GM19351 (cell line): ENCODE measurements around the gene NFIB.

Source experiments
- ATAC-seq: cut with Tn5 transposase; IDR thresholded peaks from one replicate; pipeline ENCODE4 v1.9.1; 2021; ENCODE audit warnings: mild to moderate bottlenecking, moderate library complexity; ENCODE audit not compliant: unreplicated experiment

Gene NFIB

DNA sequence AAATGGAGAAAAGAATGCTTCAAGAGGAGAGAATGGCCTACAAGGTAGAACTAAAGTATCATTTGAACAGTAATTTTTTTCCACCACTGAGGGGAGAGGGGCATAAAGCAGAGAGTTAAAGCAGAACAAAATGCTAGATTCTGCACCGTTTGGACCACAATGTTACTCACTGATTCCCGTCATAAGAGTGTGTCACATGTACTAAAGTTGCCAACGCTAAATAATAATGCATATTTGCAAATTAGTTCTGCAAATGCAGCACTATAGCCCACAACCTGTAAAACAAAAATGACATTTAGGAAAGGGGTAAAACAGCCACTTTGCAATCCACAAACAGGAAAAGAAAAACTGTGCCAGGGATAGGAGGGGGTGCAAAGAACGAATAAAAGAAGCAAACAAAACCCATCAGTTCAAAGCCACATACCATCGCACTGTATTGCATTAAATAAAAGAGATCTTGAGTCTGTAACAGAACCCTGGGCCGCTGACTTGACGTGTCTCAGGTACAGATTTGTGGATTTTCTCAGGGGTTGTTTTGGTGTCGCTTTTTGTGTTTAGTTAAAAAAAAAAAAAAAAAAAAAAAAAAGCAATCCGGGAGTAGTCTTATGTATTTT, 7.7 kb upstream of the NFIB start:
- no peak for ATAC-seq

GRCh38 chr9:14320271-14321181, 6.6 kb upstream of the NFIB start:
- ATAC-seq, result no peak

GRCh38 chr9:14318934-14319580, 5.1 kb upstream of the NFIB start:
- no peak for ATAC-seq

DNA sequence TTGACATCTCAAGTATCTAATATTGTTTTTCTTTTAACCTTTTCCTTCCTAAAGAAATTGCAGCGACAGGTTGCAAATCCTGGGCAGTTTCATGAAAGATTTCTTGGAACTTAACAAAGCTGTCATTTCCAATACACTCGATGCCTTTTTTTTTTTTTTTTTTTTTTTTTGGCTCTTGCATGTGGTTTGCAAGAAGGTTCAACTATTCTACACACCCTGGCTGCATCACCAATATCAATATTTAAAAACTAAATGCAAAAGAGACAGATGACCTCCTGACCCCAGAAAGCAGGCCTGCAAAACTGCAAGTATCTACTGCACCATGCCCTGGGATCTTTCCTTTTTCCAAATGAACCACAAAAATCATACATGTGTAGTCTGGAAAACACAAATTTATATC, 4.4 kb upstream of the NFIB start:
- ATAC-seq, result no peak

DNA sequence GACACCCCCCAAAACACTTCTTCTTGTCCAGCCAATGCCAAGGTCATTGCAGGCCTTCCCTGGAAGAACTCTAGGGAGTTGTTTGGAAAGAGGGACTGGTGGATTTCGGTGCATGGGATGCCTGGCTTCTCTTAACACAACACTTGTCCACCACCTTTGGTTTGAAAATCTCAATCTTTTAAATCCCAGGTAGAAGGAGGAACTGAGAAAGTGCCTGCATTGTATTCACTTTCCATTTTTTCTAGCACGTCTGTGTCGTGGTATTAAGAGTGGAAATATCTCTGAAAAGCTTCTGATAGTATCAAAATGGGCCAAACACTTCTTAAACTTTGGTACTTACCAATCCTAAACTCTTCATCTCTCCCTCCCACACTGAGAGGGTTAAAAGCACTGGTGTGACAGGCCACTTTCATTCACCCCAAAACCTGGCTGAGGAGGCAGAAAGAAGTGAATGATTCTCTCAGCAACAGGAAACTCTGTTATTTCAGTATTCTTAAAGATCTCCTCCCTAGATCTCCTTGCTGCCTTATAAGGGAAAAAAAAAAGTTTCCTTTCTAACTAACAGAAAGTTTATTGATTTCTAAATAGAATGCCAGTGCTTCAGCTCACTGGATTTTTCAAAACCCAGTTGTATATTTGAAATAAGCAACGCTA, 3.9 kb upstream of the NFIB start:
- ATAC-seq, result peak; percentile 26

- no peak for ATAC-seq
Measured at GRCh38 chr9:14316602-14317300, 2.8 kb upstream of the NFIB start.

DNA sequence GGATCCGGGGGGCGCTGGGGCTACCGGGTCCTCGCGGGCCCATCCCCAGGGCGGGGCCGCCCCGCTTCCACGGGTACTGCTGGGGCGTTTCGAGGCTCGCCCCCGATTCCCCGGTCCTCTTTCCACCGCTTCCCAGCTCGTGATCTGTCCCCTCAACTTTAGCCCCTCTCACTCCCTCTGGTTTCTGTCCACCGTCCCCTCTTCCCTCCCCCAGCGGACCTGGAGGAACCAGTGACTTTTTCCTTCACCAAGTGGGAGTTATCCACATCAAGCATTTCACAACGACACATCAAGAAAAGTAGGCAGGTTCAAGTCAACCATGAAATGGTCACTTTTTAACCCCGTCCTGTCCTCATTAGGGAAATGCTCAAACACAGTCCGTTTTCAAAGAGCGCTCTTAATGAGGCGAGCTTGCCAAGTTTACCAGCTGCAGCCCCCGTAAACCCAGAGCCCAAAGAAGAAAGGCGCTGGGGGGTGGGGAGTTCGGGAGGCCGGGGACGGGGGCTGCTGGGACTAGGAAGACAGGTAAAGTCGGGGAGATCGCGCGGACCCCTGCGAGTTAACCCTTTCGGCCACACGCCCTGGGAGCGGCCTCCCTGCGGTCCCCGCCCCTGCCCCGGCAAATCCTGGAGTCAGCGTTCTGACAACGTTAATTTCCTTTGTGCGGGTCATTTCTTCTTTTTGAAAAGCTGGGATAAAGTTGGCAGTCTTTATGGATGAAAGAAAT, 2.1 kb upstream of the NFIB start:
- no peak for ATAC-seq

DNA sequence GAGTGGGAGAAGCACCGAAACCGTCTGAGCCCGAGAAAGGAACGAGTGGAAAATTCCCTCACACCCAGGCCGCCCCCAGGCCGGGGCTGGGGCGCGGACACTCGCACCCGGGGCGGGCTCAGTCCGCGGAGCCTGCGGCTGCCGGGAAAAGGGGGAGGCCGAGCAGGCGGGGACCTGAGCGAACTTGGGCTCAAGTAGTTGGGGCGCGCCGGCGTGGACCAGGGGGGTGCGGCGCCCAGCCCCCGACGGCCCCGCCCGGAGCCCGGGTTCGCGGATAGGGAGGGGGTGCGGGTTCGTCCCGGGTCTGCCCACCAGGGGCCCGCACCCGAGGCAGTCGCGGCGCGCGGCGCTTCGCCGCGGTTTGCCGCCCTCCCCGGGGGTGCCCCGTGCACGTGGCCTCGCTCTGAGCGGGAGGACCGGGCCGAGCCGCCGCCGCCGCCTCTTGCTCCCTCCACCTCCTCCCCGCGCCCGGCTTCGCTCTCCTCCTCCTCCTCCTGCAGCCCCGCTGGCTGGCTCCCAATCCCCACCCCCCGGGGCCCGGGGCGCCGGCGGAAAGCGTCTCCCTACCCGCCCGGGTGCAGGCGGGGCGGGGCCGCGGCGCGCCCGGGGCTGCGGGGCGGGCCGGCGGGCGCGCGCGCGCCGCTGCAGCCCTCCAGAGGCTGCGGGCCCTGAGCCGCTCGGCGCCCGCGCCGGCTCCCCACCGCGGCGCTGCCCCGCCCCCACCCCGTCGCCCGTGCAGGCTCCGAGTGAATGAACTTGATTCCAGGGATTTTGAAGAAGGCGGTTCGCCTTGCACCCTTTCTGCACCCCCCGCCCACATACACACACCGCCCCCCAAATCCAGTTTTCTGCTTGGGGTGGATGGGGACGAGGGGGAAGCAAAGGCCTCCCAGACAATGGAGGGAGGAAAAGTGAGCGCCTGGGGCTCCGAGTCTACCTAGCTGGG, 1.3 kb upstream of the NFIB start:
- no peak for ATAC-seq

GRCh38 chr9:14314424-14314928, 535 bp upstream of the NFIB start:
- ATAC-seq, result no peak

DNA sequence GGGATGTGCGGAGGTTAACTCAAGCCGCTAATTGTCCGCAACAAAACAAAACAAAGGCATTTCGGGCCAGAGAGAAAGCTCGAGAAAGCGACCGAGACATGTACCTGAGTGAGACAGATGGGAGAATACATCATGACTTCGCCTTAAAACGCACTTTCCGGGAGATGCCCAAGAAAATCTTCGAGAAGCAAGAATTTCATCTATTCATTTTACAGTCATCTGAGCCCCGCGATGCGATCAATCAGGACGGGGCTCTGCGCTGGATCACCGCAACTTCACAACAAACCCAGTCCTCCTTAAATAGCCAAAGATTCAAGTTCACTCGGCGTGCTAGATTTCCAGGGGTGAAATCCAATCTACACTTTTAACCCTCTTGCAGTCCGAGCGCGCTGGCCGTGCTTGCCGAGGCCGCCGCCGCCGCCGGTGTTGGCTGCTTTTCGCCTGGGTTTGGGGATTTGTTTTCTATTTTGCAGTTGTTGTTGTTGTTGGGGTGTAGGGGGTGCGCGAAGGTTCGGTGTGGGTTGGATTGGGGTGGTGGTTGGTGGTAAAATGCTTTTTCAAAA, 482 bp downstream of the NFIB start:
- ATAC-seq, result no peak

- no peak for ATAC-seq
Measured at GRCh38 chr9:14312719-14313377, 1.1 kb downstream of the NFIB start.

DNA sequence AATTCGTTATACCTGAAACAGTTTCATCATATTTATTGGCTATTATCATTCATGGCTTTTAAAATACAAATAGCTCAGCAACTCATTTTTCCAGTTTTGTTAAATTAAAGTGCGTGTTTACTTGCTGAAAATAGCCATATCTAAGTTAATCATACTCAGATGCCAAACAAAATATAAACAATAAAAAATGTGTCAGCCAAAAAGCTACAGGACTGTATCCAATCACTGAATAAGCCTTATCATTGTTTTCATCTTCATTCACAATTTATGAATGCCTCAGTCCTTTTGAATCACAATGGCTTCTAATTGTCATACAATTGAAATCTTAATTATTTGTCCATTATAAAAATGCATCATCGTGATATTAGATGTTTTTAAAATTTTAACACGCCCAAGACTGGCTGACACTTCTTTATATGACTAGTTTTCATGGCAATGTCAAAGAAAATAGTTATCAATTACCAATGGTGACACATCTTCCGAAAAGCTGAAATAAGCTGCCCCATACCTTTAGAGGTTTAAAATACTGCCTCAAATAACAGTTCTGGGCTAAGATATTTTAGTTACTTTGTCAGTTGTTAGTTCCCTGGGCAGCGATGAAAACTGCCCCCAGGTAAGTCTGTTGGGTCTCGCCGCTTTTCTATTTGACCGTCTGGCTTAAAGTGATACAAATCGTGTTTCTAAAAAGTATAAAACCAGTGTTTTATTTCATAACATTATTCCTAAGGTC, 1.8 kb downstream of the NFIB start:
- no peak for ATAC-seq

DNA sequence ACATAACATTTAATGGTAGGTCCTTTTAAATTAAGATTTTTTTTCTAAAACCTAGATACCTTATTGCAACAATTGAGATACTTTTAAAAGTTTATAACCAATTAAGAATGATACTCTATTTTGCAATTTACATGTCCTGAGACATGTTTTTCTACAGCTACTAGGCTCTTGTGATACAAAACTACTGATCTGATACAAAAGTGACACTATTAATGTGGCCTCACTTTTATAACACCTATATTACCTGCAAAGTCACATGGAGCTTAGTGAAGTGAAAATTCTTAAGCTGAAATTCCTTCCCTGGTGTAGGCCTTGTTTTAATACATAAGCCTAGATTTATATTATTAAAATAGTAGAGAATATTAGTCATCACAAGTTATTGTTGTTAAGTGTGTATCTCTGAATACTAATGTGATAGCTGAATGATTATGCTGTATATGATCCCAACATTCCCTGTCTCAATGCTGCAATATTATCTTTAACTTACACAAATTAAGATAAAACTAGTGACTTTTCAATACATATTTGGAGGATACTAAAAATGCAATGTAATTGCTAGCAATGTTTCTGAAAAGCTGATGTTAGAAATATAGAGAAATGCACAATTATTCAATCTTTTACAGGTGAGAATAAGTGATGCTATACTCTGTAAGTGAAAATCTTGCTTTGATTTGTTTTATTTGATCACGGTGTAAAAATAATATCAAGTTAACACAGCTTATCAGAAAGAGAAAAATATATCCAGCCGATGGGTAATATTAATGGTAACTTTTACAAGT, 2.6 kb downstream of the NFIB start:
- ATAC-seq, result no peak

DNA sequence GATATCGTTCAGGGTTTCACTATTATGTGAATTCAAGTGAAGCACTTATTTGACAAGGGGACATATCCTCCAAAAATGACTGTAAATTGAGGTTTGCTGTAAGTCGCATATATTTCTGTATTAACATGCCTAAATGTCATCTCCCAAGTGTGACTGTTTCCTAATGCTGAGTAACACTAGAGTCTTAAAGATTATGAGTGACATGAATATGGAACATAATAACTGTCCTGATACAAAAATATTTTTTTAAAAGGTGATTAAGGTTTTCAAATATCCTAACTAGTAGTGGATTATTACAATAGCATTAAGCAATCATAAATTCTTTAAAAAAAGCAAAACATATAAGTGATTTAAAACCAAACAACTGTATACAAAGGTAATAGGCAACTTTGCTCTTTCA, 3.6 kb downstream of the NFIB start:
- ATAC-seq, result no peak

DNA sequence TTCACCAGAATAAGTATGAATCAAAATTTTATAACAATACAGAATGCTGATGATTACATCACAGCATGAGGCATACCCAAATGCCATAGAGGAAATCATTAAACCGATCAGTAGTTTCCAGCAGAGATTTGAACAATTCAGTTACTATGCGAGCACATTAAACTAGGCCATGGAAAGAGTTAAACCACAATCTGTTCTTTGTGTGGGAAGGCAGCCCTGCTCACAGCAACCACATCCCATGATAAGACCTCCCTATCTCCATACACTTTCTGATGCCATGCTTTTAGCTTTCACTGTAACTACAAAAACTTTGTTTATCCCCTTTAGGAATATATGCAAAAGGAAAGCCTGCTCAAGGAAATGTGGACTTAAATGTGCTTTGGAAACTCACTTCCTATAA, 4.5 kb downstream of the NFIB start:
- no peak for ATAC-seq

DNA sequence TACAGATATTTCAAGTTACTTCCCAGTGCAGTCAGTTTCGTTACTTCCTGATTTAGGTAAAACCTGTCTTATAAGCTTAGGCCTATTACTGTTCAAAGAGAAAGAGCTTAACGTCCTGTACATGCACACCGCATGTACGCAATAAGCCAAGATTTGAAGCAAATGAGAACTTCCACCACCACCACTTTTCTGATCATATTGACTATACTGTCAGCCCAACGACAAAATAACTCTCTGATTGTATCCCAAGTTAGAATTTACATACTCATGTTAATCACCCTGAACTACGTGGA, 5.1 kb downstream of the NFIB start:
- no peak for ATAC-seq
